OCI-LY3 (cell line): ENCODE results near the gene AFDN.

Experiments
- H2AFZ ChIP-seq: fragments of 200-600, 300-600 bp; shearing (Covaris generic); 2 replicates; pipeline ENCODE4 v1.6.0; 2014; ENCODE audit warnings: antibody characterized with exemption, low read depth, low read length
- H3K27ac ChIP-seq: fragments of 200-600, 300-600 bp; sonication (generic); 2 replicates; pipeline ENCODE4 v1.5.1; 2014; ENCODE audit warnings: mild to moderate bottlenecking, low read length, moderate library complexity, mixed read lengths
- H3K27me3 ChIP-seq: fragments of 200-600, 300-600 bp; sonication (generic); 2 replicates; pipeline ENCODE4 v1.6.1; 2014; ENCODE audit warnings: low read depth, low read length, mixed read lengths
- H3K36me3 ChIP-seq: fragments of 200-600, 300-600 bp; sonication (generic); replicated peaks from 2 replicates; pipeline ENCODE3; 2014; ENCODE audit warnings: low read depth, low read length, mixed read lengths
- H3K4me1 ChIP-seq: fragments of 300-600, 200-600 bp; sonication (generic); 2 replicates; pipeline ENCODE4 v1.6.1; 2014; ENCODE audit warnings: low read length, mixed read lengths
- H3K4me2 ChIP-seq: fragments of 200-600, 300-600 bp; sonication (generic); 2 replicates; pipeline ENCODE4 v1.6.1; 2014; ENCODE audit warnings: low read length, mixed read lengths
- H3K4me3 ChIP-seq: fragments of 300-600, 200-600 bp; sonication (generic); 2 replicates; pipeline ENCODE4 v1.5.1; 2014; ENCODE audit warnings: antibody characterized with exemption, mild to moderate bottlenecking, low read length, moderate library complexity
- H3K79me2 ChIP-seq: fragments of 300-600, 200-600 bp; shearing (Covaris generic); 2 replicates; pipeline ENCODE4 v1.6.1; 2014; ENCODE audit warnings: mild to moderate bottlenecking, low read length, mixed read lengths
- H3K9ac ChIP-seq: fragments of 300-600, 200-600 bp; shearing (Covaris generic); 2 replicates; pipeline ENCODE4 v1.6.0; 2014; ENCODE audit warnings: mild to moderate bottlenecking, low read length, moderate library complexity
- H3K9me3 ChIP-seq: fragments of 200-600, 300-600 bp; shearing (Covaris generic); 2 replicates; pipeline ENCODE4 v1.6.1; 2014; ENCODE audit warnings: low read length, mixed read lengths; ENCODE audit not compliant: insufficient read depth
- H4K20me1 ChIP-seq: fragments of 200-600, 300-600 bp; sonication (generic); 2 replicates; pipeline ENCODE4 v1.6.1; 2016; ENCODE audit warnings: low read length, mixed read lengths; ENCODE audit not compliant: insufficient read depth
- EZH2phosphoT487 ChIP-seq: fragments of 200-600 bp; shearing (Covaris generic); IDR thresholded peaks from 2 replicates; pipeline ENCODE4 v1.6.1; 2018; ENCODE audit warnings: antibody characterized with exemption, mixed run types, low read depth
- TF ChIP-seq, protein P1 (sequence below): fragments of 200-600, 300-600 bp; sonication (generic); IDR thresholded peaks from 2 replicates; pipeline ENCODE4 v1.5.1; 2014; ENCODE audit warnings: antibody characterized with exemption, low read length, low read depth

AFDN gene

DNA sequence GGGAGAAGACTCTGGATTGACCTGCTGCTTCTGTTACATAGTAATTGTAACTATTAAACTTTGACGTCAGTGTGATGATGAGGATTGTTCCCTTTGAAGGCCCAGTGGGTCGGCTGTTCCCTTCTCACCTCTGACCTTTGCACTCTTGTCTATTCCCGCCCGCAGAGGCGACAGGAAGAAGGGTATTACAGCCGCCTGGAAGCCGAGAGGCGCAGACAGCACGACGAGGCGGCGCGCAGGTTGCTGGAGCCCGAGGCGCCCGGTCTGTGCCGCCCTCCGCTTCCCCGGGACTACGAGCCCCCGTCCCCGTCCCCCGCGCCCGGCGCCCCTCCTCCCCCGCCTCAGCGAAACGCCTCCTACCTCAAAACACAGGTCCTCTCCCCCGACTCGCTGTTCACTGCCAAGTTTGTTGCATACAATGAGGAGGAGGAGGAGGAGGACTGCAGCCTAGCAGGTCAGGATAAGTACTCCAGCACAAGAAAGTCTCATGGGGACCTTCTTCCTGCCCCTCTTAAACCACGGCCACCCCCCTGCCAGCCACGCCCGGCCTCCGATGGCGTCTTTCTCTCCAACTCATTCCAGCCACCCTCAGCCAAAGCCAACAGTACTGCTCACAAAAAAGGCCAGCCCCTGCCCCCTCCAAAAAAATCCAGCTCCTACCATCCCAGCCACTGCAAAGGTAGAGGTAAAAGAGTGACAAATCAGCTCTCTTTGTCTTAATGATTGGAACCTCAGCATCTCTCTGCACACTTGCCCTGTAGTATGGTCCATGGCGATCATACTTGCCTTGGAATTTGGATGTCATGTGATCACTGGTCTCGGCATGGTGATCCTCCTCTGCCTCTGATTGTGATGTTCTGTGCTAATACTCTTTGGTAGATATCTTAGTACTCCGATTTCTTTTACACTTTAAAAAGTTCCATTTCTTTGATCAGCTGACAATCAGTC is 139.2 kb downstream of the AFDN start:
- Histone ChIP-seq H3K9ac (no peak overlapping the region), H3K4me1 (no peaks in the 10 kb centered on the region)

DNA sequence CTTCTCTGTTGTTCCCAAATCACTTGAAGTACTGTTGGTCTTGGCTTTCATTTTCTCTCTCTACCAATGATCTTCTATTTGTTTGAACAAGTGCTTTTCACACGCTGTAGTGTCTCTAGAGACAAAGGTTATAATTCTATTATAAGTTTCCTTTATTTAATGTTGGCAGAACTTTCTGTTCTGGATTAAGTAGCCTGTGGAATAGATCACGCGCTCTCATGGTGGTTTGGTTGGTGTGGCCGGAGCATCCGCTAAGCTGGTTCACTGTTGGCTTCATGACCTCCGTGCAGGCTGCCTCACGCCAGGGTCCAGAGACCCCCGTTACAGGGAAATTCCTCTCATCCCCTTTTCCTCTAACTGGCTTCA is 139.8 kb downstream of the AFDN start:
- H2AFZ ChIP-seq, result no peak overlapping the region
- H3K79me2 ChIP-seq, result no peaks in the 10 kb centered on the region
- no peak overlapping the region for H3K27ac ChIP-seq
- no peak overlapping the region for H3K4me2 ChIP-seq
- H3K9me3 ChIP-seq, result no peaks in the 10 kb centered on the region
- no peak overlapping the region for H3K9ac ChIP-seq
- no peaks in the 10 kb centered on the region for H3K27me3 ChIP-seq
- no peaks in the 10 kb centered on the region for H3K4me1 ChIP-seq
- H4K20me1 ChIP-seq, result no peaks in the 10 kb centered on the region
- TF ChIP-seq EZH2phosphoT487, result no peak
- TF ChIP-seq, protein P1, sequence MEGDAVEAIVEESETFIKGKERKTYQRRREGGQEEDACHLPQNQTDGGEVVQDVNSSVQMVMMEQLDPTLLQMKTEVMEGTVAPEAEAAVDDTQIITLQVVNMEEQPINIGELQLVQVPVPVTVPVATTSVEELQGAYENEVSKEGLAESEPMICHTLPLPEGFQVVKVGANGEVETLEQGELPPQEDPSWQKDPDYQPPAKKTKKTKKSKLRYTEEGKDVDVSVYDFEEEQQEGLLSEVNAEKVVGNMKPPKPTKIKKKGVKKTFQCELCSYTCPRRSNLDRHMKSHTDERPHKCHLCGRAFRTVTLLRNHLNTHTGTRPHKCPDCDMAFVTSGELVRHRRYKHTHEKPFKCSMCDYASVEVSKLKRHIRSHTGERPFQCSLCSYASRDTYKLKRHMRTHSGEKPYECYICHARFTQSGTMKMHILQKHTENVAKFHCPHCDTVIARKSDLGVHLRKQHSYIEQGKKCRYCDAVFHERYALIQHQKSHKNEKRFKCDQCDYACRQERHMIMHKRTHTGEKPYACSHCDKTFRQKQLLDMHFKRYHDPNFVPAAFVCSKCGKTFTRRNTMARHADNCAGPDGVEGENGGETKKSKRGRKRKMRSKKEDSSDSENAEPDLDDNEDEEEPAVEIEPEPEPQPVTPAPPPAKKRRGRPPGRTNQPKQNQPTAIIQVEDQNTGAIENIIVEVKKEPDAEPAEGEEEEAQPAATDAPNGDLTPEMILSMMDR, result no peak
- H3K4me3 ChIP-seq, result no peak overlapping the region
- H3K36me3 ChIP-seq, result peaks cover 41% of the 10 kb centered on the region

More for the DNA sequence above, 139.2 kb downstream of the AFDN start:
- Histone ChIP-seq H3K4me3 (no peak overlapping the region), H3K79me2 (no peaks in the 10 kb centered on the region), H2AFZ (no peak overlapping the region), H3K27ac (no peak overlapping the region), H3K36me3 (peaks cover 38% of the 10 kb centered on the region), H4K20me1 (no peaks in the 10 kb centered on the region), H3K4me2 (no peak overlapping the region), H3K9me3 (no peaks in the 10 kb centered on the region), H3K27me3 (no peaks in the 10 kb centered on the region)
- TF ChIP-seq, protein P1, result no peak
- no peak for TF ChIP-seq EZH2phosphoT487

DNA sequence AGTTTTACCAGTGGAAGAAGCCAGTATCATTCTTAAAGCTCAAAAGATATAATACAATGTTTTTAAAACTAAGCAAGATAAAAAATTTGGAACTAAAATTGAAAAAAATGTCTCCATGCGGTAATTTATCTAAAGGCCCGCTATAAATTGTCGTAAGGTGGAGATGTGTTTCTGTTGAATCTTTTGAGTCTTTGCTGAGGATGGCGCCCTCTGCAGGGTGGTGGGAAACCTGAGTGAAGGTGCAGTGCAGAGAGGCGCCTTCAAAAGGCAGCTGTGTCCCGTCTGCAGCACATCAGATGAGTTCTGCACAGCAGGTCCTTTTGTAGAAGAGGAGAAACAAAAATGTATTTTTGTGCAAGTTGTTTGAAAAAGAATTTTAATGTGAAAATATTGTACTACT is 141.4 kb downstream of the AFDN start:
- peaks cover 37% of the 10 kb centered on the region for H3K36me3 ChIP-seq

DNA sequence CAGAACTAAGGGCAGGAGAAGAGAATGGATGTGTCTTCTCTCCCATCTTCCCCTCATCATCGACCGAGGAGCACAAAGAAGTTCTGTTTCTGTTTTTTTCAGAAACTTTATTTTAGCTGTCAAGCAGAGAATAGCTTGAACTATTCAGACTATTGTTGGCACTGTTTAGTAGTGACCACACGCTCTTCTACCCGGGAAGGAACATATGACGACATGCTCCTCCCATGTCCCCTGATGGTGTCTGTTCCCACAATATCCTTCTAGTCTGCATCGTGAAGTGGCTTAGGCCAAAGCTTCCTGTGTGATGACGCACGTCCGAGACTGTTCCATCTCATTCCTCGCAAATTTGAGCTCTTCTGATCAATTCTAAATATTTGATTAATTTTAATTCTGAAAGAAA is 143.5 kb downstream of the AFDN start:
- no peak overlapping the region for H2AFZ ChIP-seq
- H3K79me2 ChIP-seq, result no peaks in the 10 kb centered on the region
- H4K20me1 ChIP-seq, result no peaks in the 10 kb centered on the region
- H3K9ac ChIP-seq, result no peak overlapping the region
- no peak overlapping the region for H3K4me2 ChIP-seq
- H3K9me3 ChIP-seq, result no peaks in the 10 kb centered on the region
- no peak overlapping the region for H3K4me3 ChIP-seq
- no peak for TF ChIP-seq EZH2phosphoT487
- TF ChIP-seq, protein P1, result no peak
- peaks cover 30% of the 10 kb centered on the region for H3K36me3 ChIP-seq
- no peaks in the 10 kb centered on the region for H3K27me3 ChIP-seq
- H3K4me1 ChIP-seq, result no peaks in the 10 kb centered on the region
- H3K27ac ChIP-seq, result no peak overlapping the region

More for the DNA sequence above, 141.4 kb downstream of the AFDN start:
- H3K9ac ChIP-seq, result no peak overlapping the region
- no peaks in the 10 kb centered on the region for H3K9me3 ChIP-seq
- H3K4me3 ChIP-seq, result no peak overlapping the region
- no peak overlapping the region for H3K27ac ChIP-seq
- no peak overlapping the region for H3K4me2 ChIP-seq
- H3K27me3 ChIP-seq, result no peaks in the 10 kb centered on the region
- TF ChIP-seq EZH2phosphoT487, result no peak
- TF ChIP-seq, protein P1, result peak; percentile 66
- H3K79me2 ChIP-seq, result no peaks in the 10 kb centered on the region
- no peaks in the 10 kb centered on the region for H3K4me1 ChIP-seq
- no peak overlapping the region for H2AFZ ChIP-seq
- H4K20me1 ChIP-seq, result no peaks in the 10 kb centered on the region
